SK-N-SH (cell line): ENCODE data around the gene CCL2.

Experiments used
- CTCF ChIP-seq: fragments of 200-600 bp; sonication (generic); IDR thresholded peaks from 2 replicates; pipeline ENCODE4 v1.6.1; 2017; ENCODE audit warnings: antibody characterized with exemption, mild to moderate bottlenecking, moderate library complexity
- TAF1 ChIP-seq: IDR thresholded peaks from 2 replicates; pipeline ENCODE4 v1.6.1; 2012; ENCODE audit warnings: low read depth, mild to moderate bottlenecking, low read length, moderate library complexity, borderline replicate concordance

DNA sequence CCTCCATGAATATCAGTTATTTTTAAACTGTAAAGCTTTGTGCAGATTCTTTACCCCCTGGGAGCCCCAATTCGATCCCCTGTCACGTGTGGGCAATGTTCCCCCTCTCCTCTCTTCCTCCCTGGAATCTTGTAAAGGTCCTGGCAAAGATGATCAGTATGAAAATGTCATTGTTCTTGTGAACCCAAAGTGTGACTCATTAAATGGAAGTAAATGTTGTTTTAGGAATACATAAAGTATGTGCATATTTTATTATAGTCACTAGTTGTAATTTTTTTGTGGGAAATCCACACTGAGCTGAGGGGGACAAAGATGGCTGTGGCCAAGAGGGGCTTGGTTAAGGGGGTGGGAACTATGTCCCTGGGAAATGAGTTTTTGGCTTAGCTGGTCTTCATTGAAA is 32.8 kb downstream of the CCL2 start:
- TF ChIP-seq CTCF (no peak), TAF1 (no peak)
